Gastrocnemius medialis (tissue), 4 donors: Measurements from ENCODE around the gene PFKP. TPM values are rescaled to one million over a fixed set of nuclear protein-coding genes. Genes with fewer than 3 reads are reported as not detected.

Experiments used
- ATAC-seq, 2 donors: fragments of 150-250 bp; one replicate each; pipeline ENCODE4 v1.9.1; 2016
- DNase-seq, 2 donors: peaks; one replicate each; pipeline ENCODE4 v3.0.0-alpha.2; 2019
- H3K27ac ChIP-seq, 4 donors: fragments of 200-600 bp; sonication (generic); 1 replicate in 1 of 4; 2 replicates in 3 of 4; pipeline ENCODE4 v1.5.1; 2016 to 2018; ENCODE audit warnings: mild to moderate bottlenecking in 2 of 4, moderate library complexity in 1 of 4
- H3K27me3 ChIP-seq, 3 donors: fragments of 200-600 bp; sonication (generic) in 2 of 3; 1 replicate in 1 of 3; 2 replicates in 2 of 3; pipeline versions ENCODE4 v1.5.1 to v1.6.0; 2016 to 2019; ENCODE audit warnings: mild to moderate bottlenecking in 1 of 3, moderate library complexity in 1 of 3
- H3K36me3 ChIP-seq, 2 donors: fragments of 200-600 bp; sonication (generic) in 1 of 2; one replicate each; pipeline ENCODE4 v1.5.1; 2017 to 2018
- H3K4me1 ChIP-seq, 2 donors: fragments of 200-600 bp; sonication (generic) in 1 of 2; one replicate each; pipeline ENCODE4 v1.5.1; 2016 to 2017; ENCODE audit warnings: mild to moderate bottlenecking in 2 of 2
- H3K4me3 ChIP-seq, 4 donors: fragments of 200-600 bp; sonication (generic) in 3 of 4; 1 replicate in 1 of 4; 2 replicates in 3 of 4; pipeline ENCODE4 v1.5.1; 2016 to 2019; ENCODE audit warnings: mild to moderate bottlenecking in 2 of 4
- H3K9me3 ChIP-seq, 3 donors: fragments of 200-600 bp; sonication (generic) in 2 of 3; 1 replicate in 1 of 3; 2 replicates in 2 of 3; pipeline ENCODE4 v1.5.1; 2016 to 2019
- CTCF ChIP-seq, 5 experiments: fragments of 450-650 bp in 3 of 5; fragments of 200-600 bp in 2 of 5; sonication (generic) in 2 of 5; IDR thresholded peaks in 4 of 5; conservative IDR thresholded peaks in 1 of 5; 1 replicate in 4 of 5; 2 replicates in 1 of 5; pipeline ENCODE4 v1.5.1; 2016 to 2019; ENCODE audit warnings: antibody characterized with exemption in 5 of 5, mild to moderate bottlenecking in 3 of 5, moderate library complexity in 3 of 5
- POLR2A ChIP-seq, 2 donors: fragments of 450-650 bp; IDR thresholded peaks; one replicate each; pipeline ENCODE4 v1.6.1; 2017; ENCODE audit warnings: antibody characterized with exemption in 2 of 2, mild to moderate bottlenecking in 2 of 2, moderate library complexity in 2 of 2
- in situ Hi-C, 4 donors: fragments of 200-750 bp; cut with MboI; loops; one replicate each; pipeline versions ENCODE4 v1.15.0 to v1.8.0; 2017; ENCODE audit warnings: low sequenced_read_pairs in 4 of 4
- intact Hi-C: fragments of 100-400 bp; cut with DNase I; formaldehyde crosslinking; loops from one replicate; pipeline ENCODE4 v1.15.1; 2023; ENCODE audit warnings: low total_unique reads
- total RNA-seq, 4 donors: library from RNA; depleted of rRNA; stranded (reverse); fragments of >200 nt; gene quantifications; one replicate each; pipeline versions ENCODE4 v1.1.0 to v1.2.3, GENCODE V29; 2016

The PFKP gene
- total RNA-seq, 4 donors from 2014 or later: 21.3 to 171 (median 38.9) TPM

GRCh38 chr10:3047596-3047995, 19.8 kb upstream of the PFKP start:
- no peak for ATAC-seq
- Histone ChIP-seq H3K36me3 (no peaks in the 10 kb centered on the region), H3K4me1 (no peaks in the 10 kb centered on the region), H3K9me3 (no peaks in the 10 kb centered on the region), H3K27ac (no peak overlapping the region), H3K27me3 (no peaks in the 10 kb centered on the region), H3K4me3 (no peak overlapping the region)
- intact Hi-C loops: no loop called here
- in situ Hi-C loops: no loop called here
- DNase-seq: no peak
- TF ChIP-seq POLR2A (IDR thresholded peaks at IDR 0.05) (no peak), CTCF (IDR thresholded peaks at IDR 0.05 in 4 of 5, conservative IDR thresholded peaks at IDR 0.05 in 1 of 5) (no peak)

GRCh38 chr10:3048119-3049019, 19.0 kb upstream of the PFKP start:
- in situ Hi-C loops: no loop called here
- TF ChIP-seq CTCF (IDR thresholded peaks at IDR 0.05 in 4 of 5, conservative IDR thresholded peaks at IDR 0.05 in 1 of 5) (no peak), POLR2A (IDR thresholded peaks at IDR 0.05) (no peak)
- Histone ChIP-seq H3K36me3 (no peaks in the 10 kb centered on the region), H3K27me3 (no peaks in the 10 kb centered on the region), H3K4me3 (no peak overlapping the region), H3K4me1 (no peaks in the 10 kb centered on the region), H3K9me3 (no peaks in the 10 kb centered on the region), H3K27ac (no peak overlapping the region)
- DNase-seq (no peak), ATAC-seq (no peak)
- intact Hi-C loops: no loop called here

- in situ Hi-C loops (no loop called here), intact Hi-C loops (no loop called here)
- DNase-seq: no peak
- TF ChIP-seq POLR2A (IDR thresholded peaks at IDR 0.05) (no peak), CTCF (IDR thresholded peaks at IDR 0.05 in 4 of 5, conservative IDR thresholded peaks at IDR 0.05 in 1 of 5) (no peak)
- no peaks in the 10 kb centered on the region for H3K4me1 ChIP-seq
- ATAC-seq: no peak
- H3K9me3 ChIP-seq: no peaks in the 10 kb centered on the region
- no peaks in the 10 kb centered on the region for H3K36me3 ChIP-seq
- H3K27ac ChIP-seq: no peak overlapping the region
- H3K27me3 ChIP-seq: no peaks in the 10 kb centered on the region
- H3K4me3 ChIP-seq: peak overlapping the region in 1 of 4 donors; percentile 8
Measured at GRCh38 chr10:3051692-3052091, 15.7 kb upstream of the PFKP start.

- intact Hi-C loops: no loop called here
- Histone ChIP-seq H3K36me3 (no peaks in the 10 kb centered on the region), H3K4me1 (no peaks in the 10 kb centered on the region), H3K27me3 (no peaks in the 10 kb centered on the region), H3K9me3 (no peaks in the 10 kb centered on the region), H3K27ac (no peak overlapping the region), H3K4me3 (no peak overlapping the region)
- no peak for DNase-seq
- ATAC-seq: no peak
- in situ Hi-C loops: no loop called here
- TF ChIP-seq CTCF (IDR thresholded peaks at IDR 0.05 in 4 of 5, conservative IDR thresholded peaks at IDR 0.05 in 1 of 5): no peak
Measured at GRCh38 chr10:3053155-3053554, 14.2 kb upstream of the PFKP start.
